HG03520 (cell line): Measurements from ENCODE around the gene PHACTR1.

Experiments
- ATAC-seq: cut with Tn5 transposase; IDR thresholded peaks from one replicate; pipeline ENCODE4 v1.9.1; 2021; ENCODE audit warnings: mild to moderate bottlenecking, moderate library complexity; ENCODE audit not compliant: unreplicated experiment

Gene PHACTR1

GRCh38 chr6:13094781-13095425 lies 378.3 kb downstream of the PHACTR1 start:
- ATAC-seq = no peak

- ATAC-seq = no peak
Observed at GRCh38 chr6:13096084-13096483, 379.5 kb downstream of the PHACTR1 start.

- ATAC-seq = no peak
Observed at GRCh38 chr6:13097454-13097853, 380.9 kb downstream of the PHACTR1 start.

- ATAC-seq = no peak
Observed at GRCh38 chr6:13098006-13098405, 381.4 kb downstream of the PHACTR1 start.

GRCh38 chr6:13098793-13099570 lies 382.4 kb downstream of the PHACTR1 start:
- no peak for ATAC-seq

- ATAC-seq = no peak
Observed at GRCh38 chr6:13099771-13100170, 383.2 kb downstream of the PHACTR1 start.

GRCh38 chr6:13101409-13101808 lies 384.8 kb downstream of the PHACTR1 start:
- no peak for ATAC-seq

- ATAC-seq = no peak
Observed at GRCh38 chr6:13101985-13102384, 385.4 kb downstream of the PHACTR1 start.

GRCh38 chr6:13103169-13103568 lies 386.6 kb downstream of the PHACTR1 start:
- no peak for ATAC-seq

- ATAC-seq = no peak
Observed at GRCh38 chr6:13105139-13105538, 388.6 kb downstream of the PHACTR1 start.

- no peak for ATAC-seq
Observed at GRCh38 chr6:13112921-13113320, 396.4 kb downstream of the PHACTR1 start.

GRCh38 chr6:13113376-13113775 lies 396.8 kb downstream of the PHACTR1 start:
- no peak for ATAC-seq

GRCh38 chr6:13113981-13114593 lies 397.5 kb downstream of the PHACTR1 start:
- ATAC-seq = no peak

GRCh38 chr6:13116155-13116554 lies 399.6 kb downstream of the PHACTR1 start:
- no peak for ATAC-seq

- ATAC-seq = no peak
Observed at GRCh38 chr6:13117570-13117969, 401.0 kb downstream of the PHACTR1 start.

- no peak for ATAC-seq
Observed at GRCh38 chr6:13119549-13119948, 403.0 kb downstream of the PHACTR1 start.

- ATAC-seq = no peak
Observed at GRCh38 chr6:13120483-13121482, 404.2 kb downstream of the PHACTR1 start.

- no peak for ATAC-seq
Observed at GRCh38 chr6:13124131-13124530, 407.6 kb downstream of the PHACTR1 start.

GRCh38 chr6:13125841-13126240 lies 409.3 kb downstream of the PHACTR1 start:
- no peak for ATAC-seq

- no peak for ATAC-seq
Observed at GRCh38 chr6:13131935-13132661, 415.5 kb downstream of the PHACTR1 start.
